ENCODE data around the gene AEN.

The AEN gene

DNA sequence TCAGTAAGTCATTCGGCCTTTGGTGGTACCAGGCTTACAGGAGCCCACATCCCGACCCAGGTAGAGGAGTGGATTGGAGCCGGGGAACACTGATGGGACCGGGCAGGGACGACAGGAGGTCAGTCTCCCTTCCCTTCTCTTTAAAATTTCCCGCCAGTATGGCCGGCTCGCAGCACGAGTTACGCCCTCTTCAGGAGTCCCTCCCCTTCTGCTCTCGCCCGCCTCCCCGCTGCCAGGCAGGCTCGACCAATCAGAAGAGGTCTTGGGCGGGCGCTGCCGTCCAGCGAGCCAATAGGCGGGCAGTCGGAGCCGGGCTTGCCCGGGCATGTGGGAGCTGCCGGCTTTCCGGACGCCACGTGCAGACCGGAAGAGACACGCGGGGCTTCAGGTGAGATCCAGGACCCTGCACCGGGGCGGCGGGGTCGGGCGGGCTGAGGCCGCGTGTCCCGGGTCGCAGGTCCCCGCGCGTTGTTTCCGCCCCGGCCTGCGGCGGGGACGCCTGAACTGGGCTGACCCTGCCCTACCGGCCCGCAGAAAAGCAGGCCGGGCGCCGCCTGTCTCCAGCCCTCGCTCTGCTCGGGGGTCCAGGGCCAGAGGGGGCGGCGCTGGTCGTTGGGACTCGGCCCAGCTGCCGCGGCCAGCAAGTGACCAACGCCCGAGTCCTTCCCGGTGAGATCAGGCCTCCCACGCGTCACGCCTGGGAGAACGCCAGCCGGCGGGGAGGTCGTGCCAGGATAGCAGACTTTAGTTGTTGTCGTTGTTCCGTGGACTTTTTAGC, at the start of gene AEN:
TSS of gene AEN (plus strand) at position 346 of the 778 bp plus-strand sequence. CDS start 4,870 bp downstream, outside the sequence.
- peak; percentile 95 for DNase-seq

- no peak for DNase-seq
Measured at GRCh38 chr15:88571852-88572259, 49.3 kb upstream of the AEN start.

DNA sequence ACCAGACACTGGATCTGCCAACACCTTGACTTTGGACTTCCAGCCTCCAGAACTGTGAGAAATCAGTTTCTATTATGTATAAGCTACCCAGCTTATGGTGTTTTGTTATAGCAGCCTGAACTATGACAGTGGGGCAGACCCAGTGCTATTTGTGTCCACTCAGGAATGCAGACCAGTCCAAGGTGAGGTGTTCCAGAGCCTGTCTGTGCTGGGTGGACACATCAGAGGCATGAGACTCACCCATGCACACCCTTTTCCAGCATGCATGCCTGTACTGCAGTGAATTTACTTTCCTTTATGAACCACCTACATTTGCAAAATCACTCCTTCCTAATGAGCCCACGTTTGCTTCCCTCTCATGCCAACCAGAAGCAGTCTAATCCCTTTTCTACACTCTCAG, 47.1 kb upstream of the AEN start:
- no peak for DNase-seq

DNA sequence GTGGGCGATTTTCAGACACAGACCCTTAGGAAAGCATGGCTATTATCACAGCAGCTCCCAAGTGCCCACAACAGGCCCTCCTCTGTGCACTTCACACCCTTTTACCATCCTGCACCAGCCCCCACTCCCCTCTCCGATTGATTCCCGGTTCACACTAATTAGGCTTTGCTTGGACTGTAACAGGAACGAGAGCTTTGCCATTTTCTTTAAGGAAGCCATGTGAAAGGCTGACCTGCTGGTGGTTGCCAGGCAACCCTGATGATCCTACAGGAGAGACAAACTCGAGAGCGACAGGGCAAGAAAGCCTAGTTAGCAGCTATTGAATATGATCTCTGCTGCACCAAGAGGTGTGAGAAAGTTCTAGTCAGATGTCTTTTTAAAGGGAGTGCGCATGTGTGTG, 46.5 kb upstream of the AEN start:
- DNase-seq, result no peak

GRCh38 chr15:88579322-88579721, 41.8 kb upstream of the AEN start:
- no peak for DNase-seq

DNA sequence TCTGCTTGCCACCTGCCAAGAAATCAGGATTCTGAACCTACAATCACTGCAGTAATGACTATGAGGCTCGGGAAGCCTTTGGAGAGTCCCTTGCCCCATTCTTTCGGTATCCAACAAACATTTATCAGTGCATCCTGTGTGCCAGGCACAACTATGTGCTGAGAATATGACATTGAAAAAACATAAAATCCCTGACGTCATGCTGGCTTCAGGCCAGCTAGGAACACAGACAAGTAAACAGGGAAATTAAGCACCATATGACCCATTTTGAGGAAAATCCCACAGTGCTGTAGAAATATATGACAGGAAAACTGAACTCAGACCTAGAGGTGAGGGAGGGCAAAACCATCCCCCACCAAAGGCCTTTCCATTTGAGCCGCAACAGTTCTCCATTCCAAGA, 40.6 kb upstream of the AEN start:
- no peak for DNase-seq

- DNase-seq, result no peak
Measured at GRCh38 chr15:88586401-88587162, 34.6 kb upstream of the AEN start.

GRCh38 chr15:88590759-88591158, 30.4 kb upstream of the AEN start:
- DNase-seq, result no peak

GRCh38 chr15:88591384-88591783, 29.8 kb upstream of the AEN start:
- no peak for DNase-seq

DNA sequence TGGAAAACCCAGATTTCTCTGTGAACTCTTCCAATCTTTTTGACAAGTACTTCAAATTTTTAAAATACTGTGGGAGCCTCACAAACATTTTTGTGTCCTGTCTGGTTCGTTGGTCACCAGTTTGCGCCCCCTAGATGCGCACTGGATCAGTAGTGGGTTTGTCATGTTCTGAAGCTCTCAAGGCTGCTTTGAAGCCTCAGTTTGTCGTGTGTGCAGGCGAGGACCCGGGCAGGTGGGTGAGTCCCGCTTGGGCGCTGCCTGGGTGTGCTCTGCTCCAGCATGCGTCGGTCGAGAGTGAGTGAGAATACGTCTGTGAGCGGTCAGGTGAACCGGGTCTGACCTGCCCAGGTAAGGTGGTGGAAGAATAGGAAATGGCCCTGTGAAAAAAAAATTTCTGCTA, 17.3 kb upstream of the AEN start:
- no peak for DNase-seq

- no peak for DNase-seq
Measured at GRCh38 chr15:88604381-88605188, 16.6 kb upstream of the AEN start.

DNA sequence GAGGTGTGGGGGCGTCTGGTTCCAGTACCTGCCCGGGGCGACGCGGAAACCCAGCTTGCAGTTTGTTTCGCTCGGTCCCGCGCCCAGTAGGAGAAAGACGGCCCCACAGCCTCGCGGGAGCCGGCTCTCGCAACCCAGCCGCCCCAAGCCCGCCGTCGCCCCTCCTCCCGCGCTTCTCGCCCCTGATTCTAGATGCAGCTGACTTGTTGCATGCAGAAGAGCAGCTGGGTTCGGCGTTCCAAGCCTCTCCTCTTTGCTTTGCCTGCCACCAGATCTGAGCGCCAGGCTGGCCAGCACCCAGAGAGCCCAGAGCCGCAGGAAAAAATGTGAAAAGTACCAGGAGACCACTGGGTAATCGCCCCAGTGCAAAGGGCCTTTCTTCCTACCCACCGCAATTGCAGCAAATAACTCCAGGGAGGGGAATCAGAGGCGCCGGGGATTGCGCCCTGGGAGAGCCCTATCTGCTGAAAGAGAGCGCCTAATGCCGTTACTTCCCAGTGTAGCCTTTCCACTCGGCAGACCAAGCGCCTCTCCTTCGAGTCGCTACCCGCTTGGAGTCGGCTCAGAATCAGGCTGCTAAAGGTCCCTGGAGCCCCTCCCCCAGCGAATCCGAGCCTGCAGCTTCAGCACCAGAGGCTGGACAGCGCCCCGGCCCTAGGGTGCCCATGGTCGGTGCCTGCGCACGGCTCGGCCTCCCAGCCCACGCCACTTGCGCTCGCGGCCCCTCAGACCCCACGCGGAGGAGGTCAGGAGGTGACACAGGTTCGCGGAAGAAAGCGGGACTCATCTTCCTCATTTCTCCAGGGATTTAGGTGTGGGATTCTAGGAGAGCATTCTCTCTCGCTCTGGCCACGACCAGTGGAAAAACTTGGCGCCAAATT, 15.7 kb upstream of the AEN start:
- DNase-seq, result peak; percentile 57

DNA sequence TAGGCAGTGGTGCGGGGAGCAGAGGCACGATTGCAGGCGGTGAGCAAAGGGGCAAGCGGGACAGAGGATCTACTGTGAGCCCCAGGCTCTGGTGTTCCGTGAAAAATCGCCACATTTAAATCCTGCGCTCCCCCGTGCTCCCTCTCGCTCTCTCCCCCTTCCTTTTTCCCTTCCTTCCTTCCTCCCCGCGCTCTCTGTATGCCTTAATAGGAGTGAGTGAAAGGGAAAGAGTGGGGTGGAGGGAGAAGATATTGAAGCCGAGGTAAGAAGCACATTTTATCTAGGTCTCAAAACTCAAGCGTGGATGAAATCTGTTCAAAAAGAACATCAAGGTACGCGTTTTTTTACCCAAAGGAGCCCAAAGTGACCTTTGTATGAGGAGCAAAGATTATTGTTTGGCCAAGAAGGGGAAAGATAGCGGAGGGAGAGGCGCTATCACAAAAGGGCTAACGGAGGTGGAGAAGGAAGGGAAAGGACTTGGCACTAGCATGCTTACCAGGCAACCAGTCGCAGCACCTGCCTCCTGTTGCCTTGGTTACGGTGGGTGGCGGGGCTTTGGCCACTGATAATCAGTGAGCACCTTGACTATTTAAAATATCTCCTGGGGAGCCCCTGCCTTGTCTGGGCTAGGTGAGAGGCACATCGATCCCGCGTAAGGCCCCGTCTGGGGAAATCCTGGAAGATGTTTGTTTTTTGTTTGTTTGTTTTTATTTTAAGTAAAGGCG, 14.9 kb upstream of the AEN start:
- no peak for DNase-seq

DNA sequence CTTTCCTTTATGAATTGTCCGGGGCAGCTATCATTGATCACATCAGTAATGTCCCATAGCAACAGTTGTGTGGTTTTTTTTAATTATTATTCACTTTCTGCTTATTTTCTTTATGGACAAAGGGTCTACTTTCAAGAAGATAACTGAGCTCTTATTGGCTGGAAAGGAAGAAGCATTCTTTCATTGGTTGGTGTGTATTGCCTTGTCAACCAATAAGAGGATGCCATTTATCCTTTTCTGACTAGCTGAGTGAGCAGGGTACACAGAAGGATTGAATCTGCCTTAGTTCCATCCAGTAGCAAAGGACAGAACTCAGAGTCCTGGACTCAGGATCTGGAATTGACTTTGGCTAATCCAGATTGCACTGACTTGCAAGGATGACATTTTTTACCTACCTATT, 13.2 kb upstream of the AEN start:
- no peak for DNase-seq

- no peak for DNase-seq
Measured at GRCh38 chr15:88608607-88609181, 12.4 kb upstream of the AEN start.

DNA sequence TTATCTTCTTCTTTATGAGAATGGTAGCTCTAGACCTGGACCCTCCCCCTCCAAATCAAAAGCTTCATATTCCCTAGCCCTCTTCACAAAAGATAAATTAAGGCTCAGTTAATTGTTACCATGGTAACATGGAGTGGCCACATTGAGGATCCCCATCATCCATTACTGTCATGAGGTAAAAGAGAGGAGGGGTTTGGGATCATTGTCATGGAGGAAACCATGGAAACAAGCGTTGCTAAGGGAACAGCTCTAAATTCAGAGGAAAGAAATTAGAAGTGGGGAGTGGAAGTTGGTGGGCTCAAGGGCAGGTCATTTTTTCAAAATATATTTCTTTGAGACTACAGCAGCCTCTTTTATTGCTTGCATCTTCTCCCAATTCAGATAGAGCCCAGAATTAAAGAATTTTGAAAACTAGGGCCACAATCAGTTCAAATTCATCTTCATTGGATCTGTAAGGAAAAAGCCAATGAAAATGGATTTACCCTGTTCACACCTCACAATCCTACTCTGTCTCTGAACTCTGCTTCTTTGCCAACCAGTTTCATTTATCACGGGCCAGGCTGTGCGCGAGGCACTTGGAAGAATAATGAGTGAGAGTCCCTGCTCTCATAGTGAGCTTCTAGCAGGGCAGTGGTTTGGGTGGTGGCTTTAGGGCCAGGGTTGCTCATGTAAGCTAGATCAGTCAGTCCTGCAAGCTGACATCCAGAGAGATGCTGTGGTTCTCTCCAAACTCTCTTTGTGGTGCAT, 11.6 kb upstream of the AEN start:
- DNase-seq, result no peak

DNA sequence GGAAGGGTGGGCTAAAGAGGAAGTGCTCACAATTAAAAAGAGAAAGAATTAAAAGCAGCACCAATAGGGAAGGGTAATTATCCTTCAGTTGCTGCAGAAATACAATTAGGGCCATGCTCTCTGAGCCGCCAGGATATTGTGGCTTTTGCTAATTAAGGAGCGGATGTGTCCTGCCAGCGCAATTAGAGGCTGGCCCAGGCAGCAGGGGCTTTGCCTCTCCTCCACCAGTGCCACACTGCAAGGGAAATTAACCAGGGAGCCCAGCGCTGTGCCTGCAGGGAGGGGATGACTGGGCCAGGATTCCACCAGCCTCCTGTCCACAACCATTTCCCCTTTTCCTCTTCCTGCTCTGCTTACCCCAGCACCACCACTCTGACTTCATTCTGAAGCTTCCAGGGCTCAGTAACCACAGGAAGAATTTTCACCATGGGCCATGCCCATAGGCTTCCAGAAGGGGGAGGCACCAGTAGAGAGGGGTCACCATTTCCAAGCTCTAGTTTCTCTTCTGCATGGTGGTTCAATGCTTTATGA, 10.4 kb upstream of the AEN start:
- DNase-seq, result no peak

- no peak for DNase-seq
Measured at GRCh38 chr15:88612186-88612796, 8.8 kb upstream of the AEN start.

DNA sequence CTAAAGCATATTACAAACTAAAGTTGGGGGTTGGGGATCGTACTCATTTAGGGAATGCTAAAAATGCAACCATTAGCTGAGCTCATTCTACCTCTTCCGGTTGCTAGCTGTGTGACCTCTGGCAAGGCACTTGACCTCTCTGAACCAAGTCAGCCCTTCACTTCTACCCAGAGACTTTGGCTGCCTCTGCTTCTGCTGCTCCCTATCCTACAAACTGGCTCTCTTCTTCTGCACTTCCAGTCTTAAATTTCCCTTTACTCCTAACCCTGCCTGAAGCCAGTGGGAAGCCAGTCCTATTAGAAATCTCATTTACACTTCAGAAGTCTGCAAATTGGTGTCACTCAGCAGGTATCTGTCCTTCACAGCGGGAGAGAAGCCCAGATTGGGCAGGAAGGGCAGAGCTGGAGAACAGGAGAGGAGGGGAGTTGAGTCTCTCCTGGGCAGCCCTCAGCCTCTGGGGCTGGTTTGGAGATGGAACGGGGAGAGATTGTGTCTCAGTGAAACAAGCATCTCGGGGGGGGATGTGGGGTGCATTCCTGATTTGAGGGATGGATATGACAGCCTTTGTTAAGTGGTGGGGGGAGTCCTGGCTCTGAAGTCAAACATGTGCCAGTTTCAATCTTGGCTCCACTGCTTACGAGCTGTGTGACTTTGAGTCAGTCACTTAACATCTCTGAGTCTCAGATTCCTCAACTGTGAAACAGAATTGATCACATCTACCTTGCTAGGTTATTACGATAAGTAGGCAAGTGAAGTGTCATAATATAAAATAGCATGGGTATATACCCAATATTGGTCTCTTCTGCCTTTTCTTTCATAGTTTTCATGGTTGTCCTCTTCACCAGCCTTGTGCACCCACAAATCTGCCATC, 7.8 kb upstream of the AEN start:
- DNase-seq, result no peak

Measured in activated T-cell treated with anti-CD3 and anti-CD28 coated beads, Interleukin-2, amount 50 U/mL, for 1 hour (primary cell).